HL-60 (cell line): ENCODE data around the gene LMBRD1.

Source experiments
- DNase-seq, 2 experiments: peaks; one replicate each; pipeline ENCODE4 v3.0.0-alpha.2; 2010 to 2020; ENCODE audit warnings: low read depth in 1 of 2, low spot score in 1 of 2
- H3K27ac ChIP-seq: fragments of 250-450 bp; sonication (Bioruptor Pico); replicated peaks from 2 replicates; pipeline ENCODE4 v1.5.1; 2020; ENCODE audit warnings: mild to moderate bottlenecking, moderate library complexity
- H3K27me3 ChIP-seq: fragments of 250-450 bp; sonication (Bioruptor Pico); 2 replicates; pipeline ENCODE4 v1.5.1; 2021; ENCODE audit warnings: mild to moderate bottlenecking, moderate library complexity; ENCODE audit not compliant: insufficient read depth, poor library complexity, severe bottlenecking
- H3K4me3 ChIP-seq: replicated peaks from 2 replicates; pipeline ENCODE4 v1.5.1; 2011; ENCODE audit warnings: mild to moderate bottlenecking, control low read depth, low read length; ENCODE audit not compliant: insufficient read depth
- CTCF ChIP-seq: IDR thresholded peaks from one replicate; pipeline ENCODE4 v1.5.1; 2011; ENCODE audit warnings: low read length, control low read depth, inconsistent platforms; ENCODE audit not compliant: insufficient read depth
- GABPA ChIP-seq: IDR thresholded peaks from 2 replicates; pipeline ENCODE4 v1.6.1; 2012; ENCODE audit warnings: low read depth
- POLR2AphosphoS5 ChIP-seq: IDR thresholded peaks from 2 replicates; pipeline ENCODE4 v1.6.1; 2012; ENCODE audit warnings: low read depth
- REST ChIP-seq: IDR thresholded peaks from 2 replicates; pipeline ENCODE4 v1.6.1; 2012; ENCODE audit warnings: low read depth; ENCODE audit not compliant: insufficient replicate concordance
- SPI1 ChIP-seq: IDR thresholded peaks from 2 replicates; pipeline ENCODE4 v1.6.1; 2012; ENCODE audit warnings: low read depth, mild to moderate bottlenecking, borderline replicate concordance
- long read RNA-seq: library from polyadenylated mRNA; unstranded; transcript quantifications from one replicate; pipeline ENCODE4 v2.0.0, GENCODE V29; 2020

LMBRD1 gene
- long read RNA-seq, transcript LMBRD1-202 (16 exons, 2,264 nt) = major isoform, 75 of 88 reads
- long read RNA-seq, partial matches to known transcripts = 3 of 88 reads
- long read RNA-seq, other reads (novel, unspliced or antisense) = 6 of 88 reads

GRCh38 chr6:69796642-69797390, at the start of gene LMBRD1:
TSS of gene LMBRD1 (minus strand) at chr6:69797010. CDS start at chr6:69796881, 129 bp downstream.
- peak; percentile 94 to 97 for DNase-seq
- H3K4me3 ChIP-seq = peak within 1 kb of the TSS; percentile 71
- peak within 1 kb of the TSS; percentile 87 for H3K27ac ChIP-seq
- no peak; the same call in 1 of the 2 replicates for TF ChIP-seq POLR2AphosphoS5
- TF ChIP-seq REST = peak; percentile 71
- TF ChIP-seq CTCF = peak; percentile 97
- TF ChIP-seq SPI1 = no peak; the same call in 1 of the 2 replicates
- no peak for TF ChIP-seq GABPA
- no peaks in the 10 kb centered on the region for H3K27me3 ChIP-seq

- Histone ChIP-seq H3K27me3 (peaks cover 8% of the 10 kb centered on the region), H3K4me3 (no peak overlapping the region), H3K27ac (no peak overlapping the region)
- TF ChIP-seq POLR2AphosphoS5 (no peak), REST (no peak), CTCF (no peak), SPI1 (no peak), GABPA (no peak)
- DNase-seq = no peak
Measured at GRCh38 chr6:69846312-69846711, 49.5 kb upstream of the LMBRD1 start.

- no peak overlapping the region for H3K27ac ChIP-seq
- peaks cover 4% of the 10 kb centered on the region for H3K27me3 ChIP-seq
- no peak for DNase-seq
- H3K4me3 ChIP-seq = no peak overlapping the region
- no peak for TF ChIP-seq CTCF
- no peak for TF ChIP-seq GABPA
- TF ChIP-seq SPI1 = no peak
- TF ChIP-seq REST = no peak
- TF ChIP-seq POLR2AphosphoS5 = no peak
Measured at GRCh38 chr6:69843189-69843588, 46.4 kb upstream of the LMBRD1 start.
